Astrocyte of the cerebellum (primary cell): ENCODE measurements around the gene HTR3D.
"Not testable (repeated sequence)": the region's sequence is repeated elsewhere in the genome, so short reads cannot be mapped to it uniquely, and the experiment has no call there.

Experiments
- DNase-seq: peaks from one replicate; pipeline ENCODE4 v3.0.0-alpha.2; 2011; ENCODE audit warnings: low read depth
- H3K4me3 ChIP-seq: 2 replicates; pipeline ENCODE4 v1.5.1; 2011; ENCODE audit warnings: mild to moderate bottlenecking, low read depth, low read length, moderate library complexity
- in situ Hi-C: cut with HindIII; loops from 2 replicates; pipeline ENCODE4 v1.10.0; 2017; ENCODE audit warnings: low sequenced_read_pairs
- TF ChIP-seq, protein P1 (sequence below): IDR thresholded peaks from 2 replicates; pipeline ENCODE4 v1.5.1; 2012; ENCODE audit warnings: low read length, low read depth, moderate library complexity, mild to moderate bottlenecking; ENCODE audit errors: missing control alignments

The HTR3D gene

DNA sequence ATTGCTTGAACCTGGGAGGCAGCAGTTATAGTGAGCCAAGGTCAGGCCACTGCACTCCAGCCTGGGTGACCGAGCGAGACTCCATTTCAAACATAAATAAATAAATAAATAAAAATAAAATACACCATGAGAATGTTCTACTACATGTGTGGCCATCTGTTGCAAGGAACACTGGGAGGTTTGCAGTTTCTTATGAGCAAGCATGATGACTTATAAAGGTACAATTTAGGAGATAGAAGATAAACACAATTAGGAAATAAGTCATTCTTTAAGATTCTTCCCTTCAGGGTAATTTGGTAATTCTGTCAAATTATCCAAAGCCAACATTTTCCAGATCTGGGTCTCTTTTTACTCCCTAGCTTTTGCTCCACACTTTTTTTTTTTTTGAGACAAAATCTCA, 34.7 kb downstream of the HTR3D start:
- no peak overlapping the region for H3K4me3 ChIP-seq
- TF ChIP-seq, protein P1, sequence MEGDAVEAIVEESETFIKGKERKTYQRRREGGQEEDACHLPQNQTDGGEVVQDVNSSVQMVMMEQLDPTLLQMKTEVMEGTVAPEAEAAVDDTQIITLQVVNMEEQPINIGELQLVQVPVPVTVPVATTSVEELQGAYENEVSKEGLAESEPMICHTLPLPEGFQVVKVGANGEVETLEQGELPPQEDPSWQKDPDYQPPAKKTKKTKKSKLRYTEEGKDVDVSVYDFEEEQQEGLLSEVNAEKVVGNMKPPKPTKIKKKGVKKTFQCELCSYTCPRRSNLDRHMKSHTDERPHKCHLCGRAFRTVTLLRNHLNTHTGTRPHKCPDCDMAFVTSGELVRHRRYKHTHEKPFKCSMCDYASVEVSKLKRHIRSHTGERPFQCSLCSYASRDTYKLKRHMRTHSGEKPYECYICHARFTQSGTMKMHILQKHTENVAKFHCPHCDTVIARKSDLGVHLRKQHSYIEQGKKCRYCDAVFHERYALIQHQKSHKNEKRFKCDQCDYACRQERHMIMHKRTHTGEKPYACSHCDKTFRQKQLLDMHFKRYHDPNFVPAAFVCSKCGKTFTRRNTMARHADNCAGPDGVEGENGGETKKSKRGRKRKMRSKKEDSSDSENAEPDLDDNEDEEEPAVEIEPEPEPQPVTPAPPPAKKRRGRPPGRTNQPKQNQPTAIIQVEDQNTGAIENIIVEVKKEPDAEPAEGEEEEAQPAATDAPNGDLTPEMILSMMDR: no peak
- in situ Hi-C loops: no loop called here
- DNase-seq: no peak

- H3K4me3 ChIP-seq: no peak overlapping the region
- in situ Hi-C loops: no loop called here
- TF ChIP-seq, protein P1: no peak
- DNase-seq: no peak
Measured at GRCh38 chr3:184067573-184068055, 36.1 kb downstream of the HTR3D start.

- TF ChIP-seq, protein P1: no peak
- H3K4me3 ChIP-seq: no peak overlapping the region
- DNase-seq: no peak
- in situ Hi-C loops: no loop called here
Measured at GRCh38 chr3:184068344-184068743, 36.8 kb downstream of the HTR3D start.

DNA sequence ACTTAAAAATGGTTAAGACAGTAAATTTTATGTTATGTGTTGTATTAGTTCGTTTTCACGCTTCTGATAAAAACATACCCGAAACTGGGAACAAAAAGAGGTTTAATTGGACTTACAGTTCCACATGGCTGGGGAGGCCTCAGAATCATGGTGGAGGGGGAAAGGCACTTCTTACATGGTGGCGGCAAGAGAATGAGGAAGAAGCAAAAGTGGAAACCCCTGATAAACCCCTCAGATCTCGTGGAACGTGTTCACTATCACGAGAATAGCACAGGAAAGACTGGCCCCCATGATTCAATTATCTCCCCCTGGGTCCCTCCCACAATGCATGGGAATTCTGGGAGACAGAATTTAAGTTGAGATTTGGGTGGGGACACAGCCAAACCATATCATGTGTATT, 39.6 kb downstream of the HTR3D start:
- DNase-seq, in situ Hi-C loops: not testable (repeated sequence)

GRCh38 chr3:184073621-184074020, 42.1 kb downstream of the HTR3D start:
- in situ Hi-C loops: no loop called here
- no peak for DNase-seq
- H3K4me3 ChIP-seq: no peak overlapping the region
- TF ChIP-seq, protein P1: no peak

More for the DNA sequence above, 39.6 kb downstream of the HTR3D start:
- H3K4me3 ChIP-seq: not testable (repeated sequence)

- in situ Hi-C loops: no loop called here
- TF ChIP-seq, protein P1: no peak
- DNase-seq: no peak
- H3K4me3 ChIP-seq: no peak overlapping the region
Measured at GRCh38 chr3:184075901-184076300, 44.4 kb downstream of the HTR3D start.

GRCh38 chr3:184077881-184078280, 46.3 kb downstream of the HTR3D start:
- in situ Hi-C loops: no loop called here
- H3K4me3 ChIP-seq: no peak overlapping the region
- no peak for DNase-seq
- TF ChIP-seq, protein P1: no peak
